Measurements from ENCODE around the gene UROC1. TPM values are rescaled to one million over a fixed set of nuclear protein-coding genes. Genes with fewer than 3 reads are reported as not detected.

UROC1 gene
- total and polyA plus RNA-seq, 2 of the 13 experiments (the other 11 are each of a cell fraction or from before 2014, with no cell fraction given): 0.71 to 1.3 TPM

DNA sequence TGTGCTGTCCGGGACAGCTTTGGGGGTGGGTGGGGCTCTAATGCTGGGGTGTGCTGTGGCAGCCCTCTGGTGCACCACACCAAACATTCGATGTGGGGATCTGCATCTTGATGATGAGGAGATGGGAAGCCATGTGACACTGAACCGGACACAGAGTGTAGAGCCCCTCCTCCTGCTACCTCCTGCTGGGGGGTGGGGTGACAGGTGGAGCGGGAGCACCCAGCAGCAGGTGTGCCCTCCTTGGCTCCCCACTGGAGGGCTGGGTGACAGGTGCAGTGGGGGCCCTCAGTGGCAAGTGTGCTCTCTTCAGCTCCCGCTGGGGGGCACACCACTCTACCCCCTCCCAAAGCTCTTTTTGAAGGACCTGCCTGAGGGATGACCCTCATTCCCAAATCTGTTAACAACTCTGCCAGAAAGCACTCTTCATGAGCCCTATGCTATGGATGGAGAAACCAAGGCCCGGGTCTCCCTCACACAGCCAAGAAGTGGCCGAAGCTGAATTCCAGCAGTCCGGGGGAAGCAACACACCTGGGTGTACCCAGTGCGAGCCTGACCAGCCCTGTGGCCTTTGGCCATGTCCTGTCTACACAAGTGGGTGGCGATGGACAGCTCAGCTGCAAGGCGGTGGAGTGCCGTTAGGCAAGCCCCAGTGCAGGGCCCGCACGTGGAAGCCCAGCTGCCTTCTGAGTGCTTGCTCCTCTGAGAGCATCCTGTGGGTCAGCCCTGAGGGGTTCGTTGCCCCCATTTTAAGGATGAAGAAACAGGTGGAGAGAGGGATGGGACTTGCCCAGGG is 609 bp upstream of the UROC1 start (continued):
- TF ChIP-seq ZNF136 (CRISPR knock-in tag; IDR thresholded peaks at IDR 0.05; ENCODE audit: low read depth) (no peak), SYNCRIP (IDR thresholded peaks at IDR 0.05; ENCODE audit: insufficient read depth, low read depth, low read length) (no peak), SAP130 (CRISPR knock-in tag; IDR thresholded peaks at IDR 0.05; ENCODE audit: low read depth) (peak; percentile 60), PHF8 (CRISPR knock-in tag; IDR thresholded peaks at IDR 0.05) (no peak), ZNF83 (CRISPR knock-in tag; IDR thresholded peaks at IDR 0.05; ENCODE audit: borderline replicate concordance) (no peak), ZNF547 (CRISPR knock-in tag; IDR thresholded peaks at IDR 0.05) (no peak), IRF2 (CRISPR knock-in tag; IDR thresholded peaks at IDR 0.05) (no peak), ZNF282 (IDR thresholded peaks at IDR 0.05; ENCODE audit: partially characterized antibody) (no peak), ZNF557 (CRISPR knock-in tag; IDR thresholded peaks at IDR 0.05) (no peak), SAFB2 (CRISPR knock-in tag; IDR thresholded peaks at IDR 0.05; ENCODE audit: borderline replicate concordance, low read depth) (no peak)
- TF ChIP-seq, protein P1, sequence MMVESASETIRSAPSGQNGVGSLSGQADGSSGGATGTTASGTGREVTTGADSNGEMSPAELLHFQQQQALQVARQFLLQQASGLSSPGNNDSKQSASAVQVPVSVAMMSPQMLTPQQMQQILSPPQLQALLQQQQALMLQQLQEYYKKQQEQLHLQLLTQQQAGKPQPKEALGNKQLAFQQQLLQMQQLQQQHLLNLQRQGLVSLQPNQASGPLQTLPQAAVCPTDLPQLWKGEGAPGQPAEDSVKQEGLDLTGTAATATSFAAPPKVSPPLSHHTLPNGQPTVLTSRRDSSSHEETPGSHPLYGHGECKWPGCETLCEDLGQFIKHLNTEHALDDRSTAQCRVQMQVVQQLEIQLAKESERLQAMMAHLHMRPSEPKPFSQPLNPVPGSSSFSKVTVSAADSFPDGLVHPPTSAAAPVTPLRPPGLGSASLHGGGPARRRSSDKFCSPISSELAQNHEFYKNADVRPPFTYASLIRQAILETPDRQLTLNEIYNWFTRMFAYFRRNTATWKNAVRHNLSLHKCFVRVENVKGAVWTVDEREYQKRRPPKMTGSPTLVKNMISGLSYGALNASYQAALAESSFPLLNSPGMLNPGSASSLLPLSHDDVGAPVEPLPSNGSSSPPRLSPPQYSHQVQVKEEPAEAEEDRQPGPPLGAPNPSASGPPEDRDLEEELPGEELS (CRISPR knock-in tag; IDR thresholded peaks at IDR 0.05): no peak
- TF ChIP-seq, protein P2, sequence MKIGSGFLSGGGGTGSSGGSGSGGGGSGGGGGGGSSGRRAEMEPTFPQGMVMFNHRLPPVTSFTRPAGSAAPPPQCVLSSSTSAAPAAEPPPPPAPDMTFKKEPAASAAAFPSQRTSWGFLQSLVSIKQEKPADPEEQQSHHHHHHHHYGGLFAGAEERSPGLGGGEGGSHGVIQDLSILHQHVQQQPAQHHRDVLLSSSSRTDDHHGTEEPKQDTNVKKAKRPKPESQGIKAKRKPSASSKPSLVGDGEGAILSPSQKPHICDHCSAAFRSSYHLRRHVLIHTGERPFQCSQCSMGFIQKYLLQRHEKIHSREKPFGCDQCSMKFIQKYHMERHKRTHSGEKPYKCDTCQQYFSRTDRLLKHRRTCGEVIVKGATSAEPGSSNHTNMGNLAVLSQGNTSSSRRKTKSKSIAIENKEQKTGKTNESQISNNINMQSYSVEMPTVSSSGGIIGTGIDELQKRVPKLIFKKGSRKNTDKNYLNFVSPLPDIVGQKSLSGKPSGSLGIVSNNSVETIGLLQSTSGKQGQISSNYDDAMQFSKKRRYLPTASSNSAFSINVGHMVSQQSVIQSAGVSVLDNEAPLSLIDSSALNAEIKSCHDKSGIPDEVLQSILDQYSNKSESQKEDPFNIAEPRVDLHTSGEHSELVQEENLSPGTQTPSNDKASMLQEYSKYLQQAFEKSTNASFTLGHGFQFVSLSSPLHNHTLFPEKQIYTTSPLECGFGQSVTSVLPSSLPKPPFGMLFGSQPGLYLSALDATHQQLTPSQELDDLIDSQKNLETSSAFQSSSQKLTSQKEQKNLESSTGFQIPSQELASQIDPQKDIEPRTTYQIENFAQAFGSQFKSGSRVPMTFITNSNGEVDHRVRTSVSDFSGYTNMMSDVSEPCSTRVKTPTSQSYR (CRISPR knock-in tag; IDR thresholded peaks at IDR 0.05; ENCODE audit: borderline replicate concordance): peak; percentile 18; the same call in 1 of the 2 replicates
- TF ChIP-seq, protein P3, sequence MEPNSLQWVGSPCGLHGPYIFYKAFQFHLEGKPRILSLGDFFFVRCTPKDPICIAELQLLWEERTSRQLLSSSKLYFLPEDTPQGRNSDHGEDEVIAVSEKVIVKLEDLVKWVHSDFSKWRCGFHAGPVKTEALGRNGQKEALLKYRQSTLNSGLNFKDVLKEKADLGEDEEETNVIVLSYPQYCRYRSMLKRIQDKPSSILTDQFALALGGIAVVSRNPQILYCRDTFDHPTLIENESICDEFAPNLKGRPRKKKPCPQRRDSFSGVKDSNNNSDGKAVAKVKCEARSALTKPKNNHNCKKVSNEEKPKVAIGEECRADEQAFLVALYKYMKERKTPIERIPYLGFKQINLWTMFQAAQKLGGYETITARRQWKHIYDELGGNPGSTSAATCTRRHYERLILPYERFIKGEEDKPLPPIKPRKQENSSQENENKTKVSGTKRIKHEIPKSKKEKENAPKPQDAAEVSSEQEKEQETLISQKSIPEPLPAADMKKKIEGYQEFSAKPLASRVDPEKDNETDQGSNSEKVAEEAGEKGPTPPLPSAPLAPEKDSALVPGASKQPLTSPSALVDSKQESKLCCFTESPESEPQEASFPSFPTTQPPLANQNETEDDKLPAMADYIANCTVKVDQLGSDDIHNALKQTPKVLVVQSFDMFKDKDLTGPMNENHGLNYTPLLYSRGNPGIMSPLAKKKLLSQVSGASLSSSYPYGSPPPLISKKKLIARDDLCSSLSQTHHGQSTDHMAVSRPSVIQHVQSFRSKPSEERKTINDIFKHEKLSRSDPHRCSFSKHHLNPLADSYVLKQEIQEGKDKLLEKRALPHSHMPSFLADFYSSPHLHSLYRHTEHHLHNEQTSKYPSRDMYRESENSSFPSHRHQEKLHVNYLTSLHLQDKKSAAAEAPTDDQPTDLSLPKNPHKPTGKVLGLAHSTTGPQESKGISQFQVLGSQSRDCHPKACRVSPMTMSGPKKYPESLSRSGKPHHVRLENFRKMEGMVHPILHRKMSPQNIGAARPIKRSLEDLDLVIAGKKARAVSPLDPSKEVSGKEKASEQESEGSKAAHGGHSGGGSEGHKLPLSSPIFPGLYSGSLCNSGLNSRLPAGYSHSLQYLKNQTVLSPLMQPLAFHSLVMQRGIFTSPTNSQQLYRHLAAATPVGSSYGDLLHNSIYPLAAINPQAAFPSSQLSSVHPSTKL (CRISPR knock-in tag; IDR thresholded peaks at IDR 0.05): no peak
- TF ChIP-seq, protein P4, sequence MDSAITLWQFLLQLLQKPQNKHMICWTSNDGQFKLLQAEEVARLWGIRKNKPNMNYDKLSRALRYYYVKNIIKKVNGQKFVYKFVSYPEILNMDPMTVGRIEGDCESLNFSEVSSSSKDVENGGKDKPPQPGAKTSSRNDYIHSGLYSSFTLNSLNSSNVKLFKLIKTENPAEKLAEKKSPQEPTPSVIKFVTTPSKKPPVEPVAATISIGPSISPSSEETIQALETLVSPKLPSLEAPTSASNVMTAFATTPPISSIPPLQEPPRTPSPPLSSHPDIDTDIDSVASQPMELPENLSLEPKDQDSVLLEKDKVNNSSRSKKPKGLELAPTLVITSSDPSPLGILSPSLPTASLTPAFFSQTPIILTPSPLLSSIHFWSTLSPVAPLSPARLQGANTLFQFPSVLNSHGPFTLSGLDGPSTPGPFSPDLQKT (CRISPR knock-in tag; IDR thresholded peaks at IDR 0.05; ENCODE audit: borderline replicate concordance): no peak
- TF ChIP-seq, protein P5, sequence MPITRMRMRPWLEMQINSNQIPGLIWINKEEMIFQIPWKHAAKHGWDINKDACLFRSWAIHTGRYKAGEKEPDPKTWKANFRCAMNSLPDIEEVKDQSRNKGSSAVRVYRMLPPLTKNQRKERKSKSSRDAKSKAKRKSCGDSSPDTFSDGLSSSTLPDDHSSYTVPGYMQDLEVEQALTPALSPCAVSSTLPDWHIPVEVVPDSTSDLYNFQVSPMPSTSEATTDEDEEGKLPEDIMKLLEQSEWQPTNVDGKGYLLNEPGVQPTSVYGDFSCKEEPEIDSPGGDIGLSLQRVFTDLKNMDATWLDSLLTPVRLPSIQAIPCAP (CRISPR knock-in tag; IDR thresholded peaks at IDR 0.05; ENCODE audit: low read depth): no peak
